CD8-positive, alpha-beta memory T cell (primary cell): ENCODE results near the gene GRID2. TPM values are rescaled to one million over a fixed set of nuclear protein-coding genes. Genes with fewer than 3 reads are reported as not detected.
"Not testable (repeated sequence)": the region's sequence is repeated elsewhere in the genome, so short reads cannot be mapped to it uniquely, and the experiment has no call there.

Experiments
- CTCF ChIA-PET: fragments of 350-600 bp; sonication (Branson Sonifier 250); formaldehyde crosslinking; loops from one replicate; lab custom pipeline; 2021; ENCODE audit warnings: antibody characterized with exemption; lab: Charles Lee
- POLR2A ChIA-PET: fragments of 350-600 bp; sonication (Branson Sonifier 250); formaldehyde crosslinking; loops from one replicate; lab custom pipeline; 2021; ENCODE audit warnings: antibody characterized with exemption; lab: Charles Lee
- DNase-seq, 5 donors: peaks; one replicate each; pipeline versions ENCODE4 v3.0.0 to v3.0.0-alpha.2; 2020 to 2022; ENCODE audit warnings: mixed read lengths in 1 of 5
- H3K27ac ChIP-seq: one replicate; pipeline ENCODE4 v1.7.0; 2013; ENCODE audit warnings: low read depth, mild to moderate bottlenecking, low read length, moderate library complexity
- H3K27me3 ChIP-seq: 2 replicates; pipeline ENCODE4 v1.7.0; 2013; ENCODE audit warnings: low read length, mild to moderate bottlenecking; ENCODE audit not compliant: insufficient read depth, poor library complexity, severe bottlenecking
- H3K36me3 ChIP-seq: 2 replicates; pipeline ENCODE4 v1.7.0; 2013; ENCODE audit warnings: mild to moderate bottlenecking, low read length, moderate library complexity; ENCODE audit not compliant: insufficient read depth
- H3K4me1 ChIP-seq: 2 replicates; pipeline ENCODE4 v1.7.0; 2013; ENCODE audit warnings: mild to moderate bottlenecking, low read length, moderate library complexity; ENCODE audit not compliant: insufficient read depth
- H3K4me3 ChIP-seq: 2 replicates; pipeline ENCODE4 v1.7.0; 2013; ENCODE audit warnings: mild to moderate bottlenecking, low read length
- H3K9me3 ChIP-seq: 2 replicates; pipeline ENCODE4 v1.7.0; 2013; ENCODE audit warnings: mild to moderate bottlenecking, low read length
- H3K27ac Mint-ChIP-seq, 8 donors: one replicate each; pipeline ENCODE4 v1.8.0; 2020 to 2021; ENCODE audit warnings: mixed read lengths in 8 of 8, mild to moderate bottlenecking in 6 of 8, inconsistent platforms in 3 of 8, moderate library complexity in 3 of 8
- H3K27me3 Mint-ChIP-seq, 2 donors: one replicate each; pipeline ENCODE4 v1.8.0; 2020 to 2021; ENCODE audit warnings: mixed read lengths in 2 of 2, mild to moderate bottlenecking in 1 of 2, moderate library complexity in 1 of 2
- H3K36me3 Mint-ChIP-seq, 3 donors: one replicate each; pipeline ENCODE4 v1.8.0; 2020 to 2021; ENCODE audit warnings: mixed read lengths in 3 of 3, inconsistent platforms in 1 of 3, mild to moderate bottlenecking in 1 of 3
- H3K4me1 Mint-ChIP-seq, 3 donors: one replicate each; pipeline ENCODE4 v1.8.0; 2020 to 2021; ENCODE audit warnings: mixed read lengths in 3 of 3, inconsistent platforms in 1 of 3, mild to moderate bottlenecking in 1 of 3
- H3K4me3 Mint-ChIP-seq, 7 donors: one replicate each; pipeline ENCODE4 v1.8.0; 2020 to 2021; ENCODE audit warnings: mixed read lengths in 7 of 7, mild to moderate bottlenecking in 6 of 7, moderate library complexity in 4 of 7, inconsistent platforms in 2 of 7
- H3K9me3 Mint-ChIP-seq, 5 donors: one replicate each; pipeline ENCODE4 v1.8.0; 2020 to 2022; ENCODE audit warnings: mixed read lengths in 5 of 5, mild to moderate bottlenecking in 3 of 5, moderate library complexity in 2 of 5, inconsistent platforms in 1 of 5
- polyA plus RNA-seq: library from polyadenylated mRNA; unstranded; fragments of 300-500 nt; fragmentation: Illumina TruSeq; gene quantifications from one replicate; pipeline ENCODE4 v1.2.3, GENCODE V29; 2021
- total RNA-seq, 2 experiments: library from RNA; stranded (reverse); gene quantifications; one replicate each; pipeline ENCODE4 v1.2.3, GENCODE V29; 2021

The GRID2 gene
- total and polyA plus RNA-seq, 3 experiments from 2014 or later = not detected

- H3K4me1 ChIP-seq = no peaks in the 10 kb centered on the region
- H3K4me3 ChIP-seq = no peak overlapping the region
- H3K9me3 ChIP-seq = no peaks in the 10 kb centered on the region
- POLR2A ChIA-PET = no interaction called here
- Mint-ChIP-seq H3K4me3 (no peak overlapping the region), H3K36me3 (no peaks in the 10 kb centered on the region), H3K9me3 (peaks cover 0 to 16% (median 6%) of the 10 kb centered on the region in 5 donors), H3K27me3 (no peaks in the 10 kb centered on the region), H3K4me1 (no peaks in the 10 kb centered on the region), H3K27ac (no peak overlapping the region)
- no peak overlapping the region for H3K27ac ChIP-seq
- no peak for DNase-seq
- CTCF ChIA-PET = no interaction called here
- no peaks in the 10 kb centered on the region for H3K36me3 ChIP-seq
- H3K27me3 ChIP-seq = no peaks in the 10 kb centered on the region
Measured at GRCh38 chr4:92263575-92263974, 40.2 kb upstream of the GRID2 start.

GRCh38 chr4:92264163-92264562 lies 39.6 kb upstream of the GRID2 start:
- Mint-ChIP-seq H3K9me3 (peaks cover 0 to 19% (median 5%) of the 10 kb centered on the region in 5 donors), H3K27me3 (no peaks in the 10 kb centered on the region)

GRCh38 chr4:92265021-92265420 lies 38.7 kb upstream of the GRID2 start:
- Histone ChIP-seq H3K27me3 (no peaks in the 10 kb centered on the region), H3K9me3 (no peaks in the 10 kb centered on the region), H3K4me3 (no peak overlapping the region), H3K36me3 (no peaks in the 10 kb centered on the region), H3K27ac (no peak overlapping the region), H3K4me1 (no peaks in the 10 kb centered on the region)
- CTCF ChIA-PET = no interaction called here
- H3K27me3 Mint-ChIP-seq = no peaks in the 10 kb centered on the region
- no peaks in the 10 kb centered on the region for H3K4me1 Mint-ChIP-seq
- H3K36me3 Mint-ChIP-seq = no peaks in the 10 kb centered on the region
- no peak overlapping the region for H3K4me3 Mint-ChIP-seq
- POLR2A ChIA-PET = no interaction called here
- DNase-seq = no peak
- H3K27ac Mint-ChIP-seq = no peak overlapping the region
- H3K9me3 Mint-ChIP-seq = peaks cover 0 to 16% (median 4%) of the 10 kb centered on the region in 5 donors

More at GRCh38 chr4:92264163-92264562, 39.6 kb upstream of the GRID2 start:
- H3K4me1 ChIP-seq = no peaks in the 10 kb centered on the region
- Mint-ChIP-seq H3K4me3 (no peak overlapping the region), H3K27ac (no peak overlapping the region), H3K4me1 (no peaks in the 10 kb centered on the region), H3K36me3 (no peaks in the 10 kb centered on the region)
- H3K4me3 ChIP-seq = no peak overlapping the region
- no peaks in the 10 kb centered on the region for H3K9me3 ChIP-seq
- no peaks in the 10 kb centered on the region for H3K36me3 ChIP-seq
- ChIA-PET CTCF (no interaction called here), POLR2A (no interaction called here)
- no peaks in the 10 kb centered on the region for H3K27me3 ChIP-seq
- H3K27ac ChIP-seq = no peak overlapping the region
- no peak for DNase-seq

GRCh38 chr4:92265798-92266197 lies 38.0 kb upstream of the GRID2 start:
- H3K27ac ChIP-seq = no peak overlapping the region
- DNase-seq = no peak
- no peaks in the 10 kb centered on the region for H3K27me3 Mint-ChIP-seq
- H3K36me3 ChIP-seq = no peaks in the 10 kb centered on the region
- no peak overlapping the region for H3K4me3 ChIP-seq
- H3K4me1 Mint-ChIP-seq = no peaks in the 10 kb centered on the region
- no peaks in the 10 kb centered on the region for H3K9me3 ChIP-seq
- H3K9me3 Mint-ChIP-seq = peaks cover 0 to 19% (median 7%) of the 10 kb centered on the region in 5 donors
- H3K27ac Mint-ChIP-seq = no peak overlapping the region
- ChIA-PET CTCF (no interaction called here), POLR2A (no interaction called here)
- H3K27me3 ChIP-seq = no peaks in the 10 kb centered on the region
- no peaks in the 10 kb centered on the region for H3K4me1 ChIP-seq
- no peak overlapping the region for H3K4me3 Mint-ChIP-seq
- no peaks in the 10 kb centered on the region for H3K36me3 Mint-ChIP-seq

- H3K36me3 ChIP-seq = no peaks in the 10 kb centered on the region
- POLR2A ChIA-PET = no interaction called here
- H3K27ac ChIP-seq = no peak overlapping the region
- no peaks in the 10 kb centered on the region for H3K27me3 ChIP-seq
- H3K4me3 ChIP-seq = no peak overlapping the region
- Mint-ChIP-seq H3K36me3 (no peaks in the 10 kb centered on the region), H3K9me3 (peaks cover 0 to 16% (median 8%) of the 10 kb centered on the region in 5 donors), H3K4me1 (no peaks in the 10 kb centered on the region), H3K4me3 (no peak overlapping the region), H3K27ac (no peak overlapping the region), H3K27me3 (no peaks in the 10 kb centered on the region)
- H3K4me1 ChIP-seq = no peaks in the 10 kb centered on the region
- CTCF ChIA-PET = no interaction called here
- no peaks in the 10 kb centered on the region for H3K9me3 ChIP-seq
- DNase-seq = no peak
Measured at GRCh38 chr4:92266521-92266920, 37.2 kb upstream of the GRID2 start.

- H3K27me3 Mint-ChIP-seq = no peaks in the 10 kb centered on the region
- no peak overlapping the region for H3K4me3 ChIP-seq
- H3K9me3 Mint-ChIP-seq = peaks cover 0 to 16% (median 9%) of the 10 kb centered on the region in 5 donors
- no peak overlapping the region for H3K27ac ChIP-seq
- H3K9me3 ChIP-seq = no peaks in the 10 kb centered on the region
- H3K27ac Mint-ChIP-seq = no peak overlapping the region
- H3K4me3 Mint-ChIP-seq = no peak overlapping the region
- no peaks in the 10 kb centered on the region for H3K27me3 ChIP-seq
- no peaks in the 10 kb centered on the region for H3K4me1 Mint-ChIP-seq
- POLR2A ChIA-PET = no interaction called here
- no peaks in the 10 kb centered on the region for H3K36me3 Mint-ChIP-seq
- CTCF ChIA-PET = no interaction called here
- DNase-seq = no peak
- H3K36me3 ChIP-seq = no peaks in the 10 kb centered on the region
- H3K4me1 ChIP-seq = no peaks in the 10 kb centered on the region
Measured at GRCh38 chr4:92268642-92269041, 35.1 kb upstream of the GRID2 start.

- H3K4me1 Mint-ChIP-seq = no peaks in the 10 kb centered on the region
- no peak overlapping the region for H3K4me3 Mint-ChIP-seq
- H3K9me3 Mint-ChIP-seq = peaks cover 0 to 12% (median 7%) of the 10 kb centered on the region in 5 donors
- Histone ChIP-seq H3K4me1 (no peaks in the 10 kb centered on the region), H3K27ac (no peak overlapping the region), H3K4me3 (no peak overlapping the region), H3K9me3 (no peaks in the 10 kb centered on the region), H3K36me3 (no peaks in the 10 kb centered on the region), H3K27me3 (no peaks in the 10 kb centered on the region)
- no peak overlapping the region for H3K27ac Mint-ChIP-seq
- H3K27me3 Mint-ChIP-seq = no peaks in the 10 kb centered on the region
- POLR2A ChIA-PET = no interaction called here
- CTCF ChIA-PET = no interaction called here
- DNase-seq = no peak
- no peaks in the 10 kb centered on the region for H3K36me3 Mint-ChIP-seq
Measured at GRCh38 chr4:92270908-92271307, 32.9 kb upstream of the GRID2 start.

GRCh38 chr4:92271551-92271950 lies 32.2 kb upstream of the GRID2 start:
- H3K9me3 ChIP-seq, DNase-seq, H3K36me3 ChIP-seq, H3K4me1 ChIP-seq, H3K27me3 Mint-ChIP-seq, H3K4me3 ChIP-seq, POLR2A ChIA-PET, H3K36me3 Mint-ChIP-seq, H3K27me3 ChIP-seq, H3K27ac ChIP-seq, H3K4me1 Mint-ChIP-seq, CTCF ChIA-PET, H3K4me3 Mint-ChIP-seq, H3K27ac Mint-ChIP-seq: not testable (repeated sequence)
- H3K9me3 Mint-ChIP-seq = peaks cover 0 to 12% (median 5%) of the 10 kb centered on the region in 5 donors
